22Rv1 (cell line): Measurements from ENCODE around the gene TCEA3.

Experiments used
- CTCF ChIP-seq: fragments of 450-650 bp; IDR thresholded peaks from 2 replicates; pipeline ENCODE4 v1.5.1; 2017; ENCODE audit warnings: mild to moderate bottlenecking
- ZFX ChIP-seq: fragments of 450-650 bp; IDR thresholded peaks from 2 replicates; pipeline ENCODE4 v1.6.1; 2017; ENCODE audit warnings: antibody characterized with exemption, borderline replicate concordance

- TF ChIP-seq CTCF: no peak
- no peak for TF ChIP-seq ZFX
Observed at GRCh38 chr1:23436520-23437354, 12.2 kb upstream of the TCEA3 start.
